Spleen (tissue), 7 donors: ENCODE measurements around the gene EIF2S3.

Source experiments
- POLR2A ChIP-seq, 3 donors: fragments of 450-650 bp; IDR thresholded peaks; one replicate each; pipeline ENCODE4 v1.5.1; 2017; ENCODE audit warnings: antibody characterized with exemption in 3 of 3, mild to moderate bottlenecking in 1 of 3
- POLR2AphosphoS5 ChIP-seq, 3 donors: sonication (generic); formaldehyde crosslinking; IDR thresholded peaks; one replicate each; pipeline ENCODE4 v1.5.1; 2017; ENCODE audit warnings: antibody characterized with exemption in 3 of 3
- TF ChIP-seq, protein P1 (sequence below), 11 experiments: fragments of 200-600 bp in 7 of 11; fragments of 450-650 bp in 4 of 11; sonication (generic) in 4 of 11; IDR thresholded peaks in 8 of 11; conservative IDR thresholded peaks in 3 of 11; 1 replicate in 7 of 11; 2 replicates in 4 of 11; pipeline versions ENCODE4 v1.4.0 to v1.8.0; 2016 to 2021; ENCODE audit warnings: antibody characterized with exemption in 11 of 11, inconsistent platforms in 4 of 11, mild to moderate bottlenecking in 1 of 11
- donor health status: DM: no; HTN: no; CAD: no; lungs with moderate emphysema.
- donor health status: DM: no; HTN: no; CAD: no.
- donor health status: DM: no; HTN: no; CAD: no.

DNA sequence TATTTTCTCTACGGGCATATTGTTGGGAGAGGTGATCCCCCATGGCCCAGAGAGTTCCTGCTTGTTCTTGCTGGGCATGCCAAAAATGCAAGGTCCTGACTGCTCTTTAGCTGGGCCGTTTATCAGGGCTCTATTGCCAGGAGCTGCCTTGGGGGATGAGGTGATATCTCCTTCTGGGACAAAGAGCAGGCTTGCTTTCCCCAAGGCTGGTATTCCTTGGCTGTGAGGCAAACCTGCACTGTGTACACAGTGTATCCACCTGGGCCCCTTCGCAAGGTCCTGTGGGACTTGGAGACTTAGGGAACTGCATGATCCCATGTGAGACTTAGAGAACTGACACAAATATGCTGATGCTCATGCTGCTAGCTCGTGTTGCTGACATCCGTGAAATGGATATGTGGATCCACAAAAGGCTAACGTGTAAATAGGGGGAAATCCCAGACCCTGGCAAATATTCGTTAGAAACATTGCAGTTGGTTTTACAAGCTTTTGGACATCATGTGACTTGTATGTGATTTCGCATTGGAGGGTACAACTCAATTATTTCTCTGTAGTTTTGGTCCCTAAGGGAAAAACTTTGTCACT, 70.4 kb downstream of the EIF2S3 start:
- TF ChIP-seq, protein P1, sequence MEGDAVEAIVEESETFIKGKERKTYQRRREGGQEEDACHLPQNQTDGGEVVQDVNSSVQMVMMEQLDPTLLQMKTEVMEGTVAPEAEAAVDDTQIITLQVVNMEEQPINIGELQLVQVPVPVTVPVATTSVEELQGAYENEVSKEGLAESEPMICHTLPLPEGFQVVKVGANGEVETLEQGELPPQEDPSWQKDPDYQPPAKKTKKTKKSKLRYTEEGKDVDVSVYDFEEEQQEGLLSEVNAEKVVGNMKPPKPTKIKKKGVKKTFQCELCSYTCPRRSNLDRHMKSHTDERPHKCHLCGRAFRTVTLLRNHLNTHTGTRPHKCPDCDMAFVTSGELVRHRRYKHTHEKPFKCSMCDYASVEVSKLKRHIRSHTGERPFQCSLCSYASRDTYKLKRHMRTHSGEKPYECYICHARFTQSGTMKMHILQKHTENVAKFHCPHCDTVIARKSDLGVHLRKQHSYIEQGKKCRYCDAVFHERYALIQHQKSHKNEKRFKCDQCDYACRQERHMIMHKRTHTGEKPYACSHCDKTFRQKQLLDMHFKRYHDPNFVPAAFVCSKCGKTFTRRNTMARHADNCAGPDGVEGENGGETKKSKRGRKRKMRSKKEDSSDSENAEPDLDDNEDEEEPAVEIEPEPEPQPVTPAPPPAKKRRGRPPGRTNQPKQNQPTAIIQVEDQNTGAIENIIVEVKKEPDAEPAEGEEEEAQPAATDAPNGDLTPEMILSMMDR (IDR thresholded peaks at IDR 0.05 in 8 of 11, conservative IDR thresholded peaks at IDR 0.05 in 3 of 11) = no peak
- TF ChIP-seq POLR2A (IDR thresholded peaks at IDR 0.05) = no peak
- no peak for TF ChIP-seq POLR2AphosphoS5 (IDR thresholded peaks at IDR 0.05)
